Mesenchymal stem cell (in vitro differentiated cells and primary cell): ENCODE results near the gene ATP6V0B.

Experiments
- DNase-seq: peaks from one replicate; pipeline ENCODE4 v3.0.0-alpha.2; 2013
- H2AFZ ChIP-seq: one replicate; pipeline ENCODE4 v1.6.1; 2013; ENCODE audit warnings: low read depth, mild to moderate bottlenecking, control low read depth, inconsistent platforms, low read length, moderate library complexity
- H2AK5ac ChIP-seq: 2 replicates; pipeline ENCODE4 v1.6.1; 2013; ENCODE audit warnings: low read length, moderate library complexity, mild to moderate bottlenecking, inconsistent platforms; ENCODE audit not compliant: severe bottlenecking
- H2BK120ac ChIP-seq: one replicate; pipeline ENCODE4 v1.6.1; 2013; ENCODE audit warnings: low read depth, mild to moderate bottlenecking, inconsistent platforms, low read length, moderate library complexity
- H2BK12ac ChIP-seq, 2 experiments: one replicate each; pipeline ENCODE4 v1.6.1; 2013; ENCODE audit warnings: inconsistent platforms in 2 of 2, low read length in 2 of 2, mild to moderate bottlenecking in 2 of 2, moderate library complexity in 2 of 2, control low read depth in 1 of 2
- H2BK15ac ChIP-seq: one replicate; pipeline ENCODE4 v1.6.1; 2013; ENCODE audit warnings: mild to moderate bottlenecking, low read depth, inconsistent platforms; ENCODE audit not compliant: poor library complexity, severe bottlenecking
- H2BK5ac ChIP-seq: 2 replicates; pipeline ENCODE4 v1.6.1; 2013; ENCODE audit warnings: low read depth, mild to moderate bottlenecking, low read length, control low read depth, inconsistent platforms; ENCODE audit not compliant: poor library complexity, severe bottlenecking
- H3K14ac ChIP-seq, 2 experiments: one replicate each; pipeline ENCODE4 v1.6.1; 2013; ENCODE audit warnings: inconsistent platforms in 2 of 2, low read length in 2 of 2, control low read depth in 1 of 2, mild to moderate bottlenecking in 1 of 2, moderate library complexity in 1 of 2
- H3K18ac ChIP-seq, 2 experiments: one replicate each; pipeline ENCODE4 v1.6.1; 2013; ENCODE audit warnings: inconsistent platforms in 2 of 2, low read length in 2 of 2, control low read depth in 1 of 2, low read depth in 1 of 2, mild to moderate bottlenecking in 1 of 2
- H3K23ac ChIP-seq, 2 experiments: one replicate each; pipeline ENCODE4 v1.6.1; 2013; ENCODE audit warnings: inconsistent platforms in 2 of 2, low read length in 2 of 2, mild to moderate bottlenecking in 2 of 2, moderate library complexity in 2 of 2, control low read depth in 1 of 2
- H3K27ac ChIP-seq: 2 replicates; pipeline ENCODE4 v1.5.1; 2013; ENCODE audit warnings: mild to moderate bottlenecking, moderate library complexity, low read length, control low read depth, inconsistent platforms; ENCODE audit not compliant: poor library complexity, severe bottlenecking
- H3K27me3 ChIP-seq, 2 experiments: 2 replicates each; pipeline versions ENCODE4 v1.6.1 to v1.7.0; 2013; ENCODE audit warnings: low read length in 2 of 2, mild to moderate bottlenecking in 2 of 2, moderate library complexity in 2 of 2, control low read depth in 1 of 2, inconsistent platforms in 1 of 2; ENCODE audit not compliant: control insufficient read depth in 1 of 2, insufficient read depth in 1 of 2
- H3K36me3 ChIP-seq, 2 experiments: 2 replicates each; pipeline versions ENCODE4 v1.6.1 to v1.7.0; 2013; ENCODE audit warnings: low read length in 2 of 2, control low read depth in 1 of 2, inconsistent platforms in 1 of 2, low read depth in 1 of 2, mild to moderate bottlenecking in 1 of 2; ENCODE audit not compliant: insufficient read depth in 2 of 2, control insufficient read depth in 1 of 2
- H3K4ac ChIP-seq, 2 experiments: one replicate each; pipeline ENCODE4 v1.6.1; 2013; ENCODE audit warnings: inconsistent platforms in 2 of 2, low read length in 2 of 2, mild to moderate bottlenecking in 2 of 2, moderate library complexity in 2 of 2, control low read depth in 1 of 2, low read depth in 1 of 2
- H3K4me1 ChIP-seq: 2 replicates; pipeline ENCODE4 v1.6.1; 2013; ENCODE audit warnings: low read depth, low read length, control low read depth; ENCODE audit not compliant: control insufficient read depth, insufficient read depth
- H3K4me2 ChIP-seq: 2 replicates; pipeline ENCODE4 v1.6.1; 2013; ENCODE audit warnings: low read length, mild to moderate bottlenecking, inconsistent platforms; ENCODE audit not compliant: poor library complexity, severe bottlenecking
- H3K4me3 ChIP-seq, 2 experiments: 2 replicates each; pipeline versions ENCODE4 v1.5.1 to v1.7.0; 2013; ENCODE audit warnings: low read length in 2 of 2, mild to moderate bottlenecking in 2 of 2, control low read depth in 1 of 2, low read depth in 1 of 2; ENCODE audit not compliant: insufficient read depth in 1 of 2
- H3K79me1 ChIP-seq: replicated peaks from 2 replicates; pipeline ENCODE4 v1.6.1; 2013; ENCODE audit warnings: mild to moderate bottlenecking, control low read depth, low read length, inconsistent platforms; ENCODE audit not compliant: poor library complexity, severe bottlenecking
- H3K9ac ChIP-seq: 2 replicates; pipeline ENCODE4 v1.7.0; 2013; ENCODE audit warnings: mild to moderate bottlenecking, low read length, moderate library complexity
- H3K9me3 ChIP-seq: 2 replicates; pipeline ENCODE4 v1.7.0; 2013; ENCODE audit warnings: mild to moderate bottlenecking, low read length; ENCODE audit not compliant: control insufficient read depth
- H4K8ac ChIP-seq: one replicate; pipeline ENCODE4 v1.6.1; 2013; ENCODE audit warnings: inconsistent platforms, mild to moderate bottlenecking, low read length, moderate library complexity
- H4K91ac ChIP-seq: one replicate; pipeline ENCODE4 v1.6.1; 2013; ENCODE audit warnings: mild to moderate bottlenecking, low read length, inconsistent platforms
- WGBS: methylation state at CpG from one replicate; pipeline ENCODE4 v1.1.7; 2013; ENCODE audit warnings: mixed read lengths; 5-methylcytosine and 5-hydroxymethylcytosine counted together

The ATP6V0B gene

GRCh38 chr1:43934101-43934985 is 40.4 kb upstream of the ATP6V0B start:
- no peak overlapping the region for H3K14ac ChIP-seq
- peak overlapping the region in 1 of 2 experiments; percentile 37 for H2BK12ac ChIP-seq
- no peak overlapping the region for H2BK15ac ChIP-seq
- H3K79me1 ChIP-seq, result no peaks in the 10 kb centered on the region
- peak overlapping the region in 1 of 2 experiments; percentile 68 for H3K4me3 ChIP-seq
- H3K18ac ChIP-seq, result no peak overlapping the region
- DNase-seq, result peak; percentile 58
- H3K27ac ChIP-seq, result no peak overlapping the region
- H3K4me2 ChIP-seq, result no peak overlapping the region
- H4K91ac ChIP-seq, result no peak overlapping the region
- peak overlapping the region; percentile 34 for H3K9ac ChIP-seq
- no peak overlapping the region for H2AFZ ChIP-seq
- no peak overlapping the region for H2BK120ac ChIP-seq
- peak overlapping the region in 1 of 2 experiments; percentile 28 for H3K23ac ChIP-seq
- H3K27me3 ChIP-seq, result peaks cover 5 to 49% of the 10 kb centered on the region in 2 experiments
- no peak overlapping the region for H2AK5ac ChIP-seq
- no peak overlapping the region for H2BK5ac ChIP-seq
- H3K4ac ChIP-seq, result no peak overlapping the region
- 51% methylated on average over 13 of the region's 13 CpGs for WGBS
- H3K36me3 ChIP-seq, result peaks cover 6 to 25% of the 10 kb centered on the region in 2 experiments
- peaks cover 53% of the 10 kb centered on the region for H3K4me1 ChIP-seq
- H3K9me3 ChIP-seq, result peaks cover 5% of the 10 kb centered on the region
- peak overlapping the region; percentile 8 for H4K8ac ChIP-seq

- H3K27ac ChIP-seq, result no peak overlapping the region
- no peak overlapping the region for H4K8ac ChIP-seq
- H3K79me1 ChIP-seq, result no peaks in the 10 kb centered on the region
- H2AFZ ChIP-seq, result no peak overlapping the region
- peaks cover 3 to 21% of the 10 kb centered on the region in 2 experiments for H3K36me3 ChIP-seq
- H3K4ac ChIP-seq, result no peak overlapping the region
- no peak overlapping the region for H2BK120ac ChIP-seq
- no peak overlapping the region for H3K18ac ChIP-seq
- H3K23ac ChIP-seq, result no peak overlapping the region
- H3K4me2 ChIP-seq, result no peak overlapping the region
- H2AK5ac ChIP-seq, result no peak overlapping the region
- no peak overlapping the region for H4K91ac ChIP-seq
- H3K4me3 ChIP-seq, result no peak overlapping the region
- H3K4me1 ChIP-seq, result peaks cover 49% of the 10 kb centered on the region
- H2BK12ac ChIP-seq, result no peak overlapping the region
- 63% methylated on average over 5 of the region's 5 CpGs for WGBS
- H3K9me3 ChIP-seq, result peaks cover under 1% of the 10 kb centered on the region
- no peak for DNase-seq
- no peak overlapping the region for H2BK15ac ChIP-seq
- H3K27me3 ChIP-seq, result peaks cover 11 to 55% of the 10 kb centered on the region in 2 experiments
- no peak overlapping the region for H3K14ac ChIP-seq
- H2BK5ac ChIP-seq, result no peak overlapping the region
- H3K9ac ChIP-seq, result no peak overlapping the region
Measured at GRCh38 chr1:43934986-43935324, 39.8 kb upstream of the ATP6V0B start.

- no peak overlapping the region for H3K14ac ChIP-seq
- H3K27ac ChIP-seq, result no peak overlapping the region
- peak overlapping the region; percentile 25 for H4K91ac ChIP-seq
- no peak overlapping the region for H2BK12ac ChIP-seq
- H2BK120ac ChIP-seq, result no peak overlapping the region
- H2AFZ ChIP-seq, result no peak overlapping the region
- H3K9me3 ChIP-seq, result no peaks in the 10 kb centered on the region
- H3K23ac ChIP-seq, result no peak overlapping the region
- peaks cover 48% of the 10 kb centered on the region for H3K4me1 ChIP-seq
- H3K9ac ChIP-seq, result no peak overlapping the region
- H3K18ac ChIP-seq, result peak overlapping the region in 1 of 2 experiments; percentile 14
- H3K36me3 ChIP-seq, result peaks cover 0 to 12% of the 10 kb centered on the region in 2 experiments
- no peak for DNase-seq
- H3K4ac ChIP-seq, result peak overlapping the region in 1 of 2 experiments; percentile 12
- no peak overlapping the region for H2BK15ac ChIP-seq
- no peak overlapping the region for H2BK5ac ChIP-seq
- peak overlapping the region in 1 of 2 experiments; percentile 46 for H3K4me3 ChIP-seq
- H3K4me2 ChIP-seq, result peak overlapping the region; percentile 51
- H2AK5ac ChIP-seq, result no peak overlapping the region
- WGBS, result 20% methylated on average over 21 of the region's 48 CpGs
- no peak overlapping the region for H4K8ac ChIP-seq
- no peaks in the 10 kb centered on the region for H3K79me1 ChIP-seq
- H3K27me3 ChIP-seq, result peaks cover 13 to 57% of the 10 kb centered on the region in 2 experiments
Measured at GRCh38 chr1:43935711-43936427, 38.9 kb upstream of the ATP6V0B start.
